ENCODE data around the gene DCP2.
"Not testable (repeated sequence)": the region's sequence is repeated elsewhere in the genome, so short reads cannot be mapped to it uniquely, and the experiment has no call there.

The DCP2 gene

DNA sequence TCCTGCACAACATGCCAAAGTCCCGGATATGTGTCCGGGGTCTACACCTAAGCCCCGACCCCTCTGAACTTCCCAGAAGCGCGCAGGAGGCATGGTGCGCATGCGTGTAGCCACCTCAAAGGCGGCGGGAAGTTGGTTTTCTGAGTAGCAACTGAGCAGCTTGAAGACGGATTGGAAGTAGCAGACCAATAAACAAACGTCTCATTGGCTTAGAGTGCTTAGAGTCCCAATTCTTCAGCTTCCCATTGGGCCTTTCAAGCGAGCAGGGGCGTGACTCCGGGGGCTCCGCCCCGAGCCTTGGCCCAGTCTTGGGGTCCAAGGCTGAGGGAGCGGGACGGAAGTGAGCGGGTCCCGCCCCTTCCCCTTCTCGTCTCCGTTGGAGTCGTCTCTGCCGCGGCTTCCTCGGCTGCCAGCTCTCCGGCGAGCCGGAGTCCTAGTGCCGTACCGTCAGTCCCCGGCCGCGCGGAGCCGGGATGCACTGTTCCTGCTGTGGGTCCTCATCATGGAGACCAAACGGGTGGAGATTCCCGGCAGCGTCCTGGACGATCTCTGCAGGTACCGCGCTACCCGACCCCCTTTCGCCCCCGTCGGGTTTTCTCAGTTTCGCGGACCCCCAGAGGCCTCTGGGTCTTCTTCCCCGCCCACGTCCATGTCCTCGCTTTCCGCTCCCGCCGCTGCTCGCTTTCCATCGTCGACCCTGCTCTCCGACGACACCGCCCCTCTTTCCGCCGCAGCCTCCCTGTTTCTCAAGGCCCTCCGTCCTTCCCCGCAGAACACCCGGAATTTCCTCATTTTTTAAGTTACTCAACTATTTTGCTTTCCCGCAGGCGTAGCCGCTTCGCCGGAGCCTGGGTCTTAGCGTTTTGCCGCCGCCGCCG lies at the start of gene DCP2:
Gene DCP2, plus strand, starts transcription at position 367 of the 878 bp plus-strand sequence. Its CDS starts 136 bp downstream, at position 503.
- DNase-seq (ENCODE audit: extremely low read depth in 1 of 2, low read depth in 1 of 2) = peak; percentile 85

DNA sequence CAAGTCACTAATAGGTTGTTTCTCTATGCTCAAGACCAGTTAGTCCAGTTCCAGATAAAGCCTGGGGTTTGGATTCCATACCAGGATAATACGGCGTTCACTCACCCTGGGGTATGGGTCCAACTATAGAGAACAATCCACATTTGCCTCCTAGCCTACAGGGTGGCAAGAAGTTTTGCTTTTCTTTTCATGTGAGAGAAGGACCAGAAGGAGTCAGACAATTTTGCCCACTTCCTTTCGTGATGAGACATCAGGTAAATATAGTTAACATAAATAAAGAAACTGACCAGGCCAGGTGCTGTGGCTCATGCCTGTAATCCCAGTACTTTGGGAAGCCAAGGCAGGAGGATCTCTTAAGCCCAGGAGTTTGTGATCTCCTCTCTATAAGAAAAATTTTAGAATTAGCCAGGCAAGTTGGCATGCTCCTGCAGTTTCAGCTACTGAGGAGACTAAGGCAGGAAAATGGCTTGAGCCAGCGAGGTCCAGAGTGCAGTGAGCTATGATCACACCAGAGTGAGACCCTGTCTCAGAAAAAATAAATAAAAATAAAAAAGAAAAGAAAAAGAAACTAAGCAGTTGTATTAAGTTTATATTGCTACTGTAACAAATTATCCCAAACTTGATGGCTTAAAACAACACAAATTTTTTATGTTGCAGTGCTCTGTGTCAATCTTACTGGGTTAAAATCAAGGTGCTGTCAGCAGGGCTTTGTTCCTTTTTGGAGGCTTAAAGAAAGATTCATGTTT lies 47.1 kb upstream of the DCP2 start:
- DNase-seq (ENCODE audit: extremely low read depth in 1 of 2, low read depth in 1 of 2) = no peak

DNA sequence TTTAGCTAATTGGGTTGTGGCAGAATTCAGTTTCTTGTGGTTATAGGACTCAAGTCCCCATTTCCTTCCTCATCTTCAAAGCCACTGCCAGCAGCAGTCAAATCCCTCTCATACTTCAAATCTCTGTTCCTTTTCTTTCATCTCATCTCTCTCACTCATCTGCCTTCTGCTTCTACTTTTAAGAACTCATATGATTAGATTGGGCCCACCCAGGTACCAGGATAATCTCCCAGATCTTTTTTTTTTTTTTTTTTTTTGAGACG lies 46.6 kb upstream of the DCP2 start:
- DNase-seq (ENCODE audit: extremely low read depth in 1 of 2, low read depth in 1 of 2) = no peak

DNA sequence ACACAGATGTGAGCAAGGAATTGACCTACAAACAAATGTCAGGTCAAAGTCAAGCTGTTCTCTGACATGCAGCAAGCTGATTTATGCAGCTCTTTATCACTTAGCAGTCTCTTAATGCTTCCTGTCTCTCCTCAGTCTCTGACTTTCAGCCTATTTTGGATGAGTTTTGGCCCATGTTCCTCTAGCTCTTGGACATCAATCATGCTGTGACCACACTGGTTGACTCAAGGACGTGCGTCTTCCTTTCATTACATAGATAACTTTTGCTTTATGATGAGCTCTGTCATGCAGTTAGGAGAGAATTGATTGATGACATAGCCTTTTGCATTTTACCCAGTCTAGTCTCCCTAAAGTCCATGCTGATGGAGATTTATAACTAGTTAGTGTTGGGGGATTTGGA lies 45.1 kb upstream of the DCP2 start:
- DNase-seq (ENCODE audit: extremely low read depth in 1 of 2, low read depth in 1 of 2) = no peak

DNA sequence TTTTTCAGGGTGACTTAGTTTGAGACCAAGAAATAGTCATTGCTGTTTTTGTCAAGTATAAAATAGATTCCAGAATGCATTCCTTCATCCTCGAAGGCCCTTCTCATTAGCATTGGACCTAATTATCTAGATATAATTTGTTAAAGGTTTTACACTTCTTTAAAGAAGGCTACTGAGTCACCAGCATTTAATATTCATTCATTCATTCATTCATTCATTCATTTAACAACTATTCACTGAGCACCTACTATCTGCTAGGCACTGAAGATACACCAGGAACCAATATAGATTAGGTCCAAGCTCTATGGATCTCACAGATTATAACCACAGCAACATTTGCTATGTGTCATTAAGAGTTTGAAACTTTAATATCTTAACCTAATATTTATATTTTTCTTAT lies 43.5 kb upstream of the DCP2 start:
- no peak for DNase-seq (ENCODE audit: extremely low read depth in 1 of 2, low read depth in 1 of 2)

DNA sequence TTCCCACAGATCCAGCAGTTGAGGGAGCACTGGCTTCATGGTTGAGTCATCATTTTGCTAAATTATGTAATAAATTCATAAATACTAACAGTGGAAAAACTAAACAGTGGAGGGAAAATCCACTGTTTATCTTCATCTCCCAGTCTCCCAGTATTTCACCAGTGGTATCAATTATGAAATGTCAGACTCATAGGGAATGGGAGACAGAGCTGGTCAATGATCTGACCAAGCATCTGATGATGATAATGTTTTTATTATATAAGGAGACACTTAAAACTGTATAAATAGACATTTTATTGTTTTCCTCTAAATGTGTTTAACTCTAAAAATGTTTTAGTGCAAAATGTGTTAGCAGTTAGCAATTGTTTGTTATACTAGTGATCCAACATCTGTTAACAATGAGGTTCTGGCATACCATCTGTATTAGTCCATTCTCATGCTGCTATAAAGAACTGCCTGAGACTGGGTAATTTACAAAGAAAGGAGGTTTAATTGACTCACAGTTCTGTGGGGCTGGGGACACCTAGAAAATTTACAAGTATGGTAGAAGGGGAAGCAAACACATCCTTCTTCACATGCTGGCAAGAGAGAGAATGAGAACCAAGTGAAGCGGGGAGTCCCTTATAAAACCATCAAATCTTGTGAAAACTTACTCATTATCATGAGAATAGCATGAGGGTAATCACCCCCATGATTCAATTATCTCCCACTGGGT lies 42.8 kb upstream of the DCP2 start:
- no peak for DNase-seq (ENCODE audit: extremely low read depth in 1 of 2, low read depth in 1 of 2)

DNA sequence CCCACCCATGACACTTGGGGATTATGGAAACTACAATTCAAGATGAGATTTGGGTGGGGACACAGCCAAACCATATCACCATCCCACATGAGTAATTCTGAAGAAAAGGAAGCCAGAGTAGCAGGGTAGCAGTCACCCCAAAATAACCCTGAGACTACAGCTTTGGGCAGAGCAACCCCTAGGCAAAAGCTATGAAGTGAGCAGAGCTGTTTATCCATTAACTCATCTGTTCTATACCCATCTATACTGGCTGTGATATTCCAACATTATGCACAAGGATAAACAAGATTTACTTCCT lies 42.3 kb upstream of the DCP2 start:
- DNase-seq (ENCODE audit: extremely low read depth in 1 of 2, low read depth in 1 of 2) = no peak

DNA sequence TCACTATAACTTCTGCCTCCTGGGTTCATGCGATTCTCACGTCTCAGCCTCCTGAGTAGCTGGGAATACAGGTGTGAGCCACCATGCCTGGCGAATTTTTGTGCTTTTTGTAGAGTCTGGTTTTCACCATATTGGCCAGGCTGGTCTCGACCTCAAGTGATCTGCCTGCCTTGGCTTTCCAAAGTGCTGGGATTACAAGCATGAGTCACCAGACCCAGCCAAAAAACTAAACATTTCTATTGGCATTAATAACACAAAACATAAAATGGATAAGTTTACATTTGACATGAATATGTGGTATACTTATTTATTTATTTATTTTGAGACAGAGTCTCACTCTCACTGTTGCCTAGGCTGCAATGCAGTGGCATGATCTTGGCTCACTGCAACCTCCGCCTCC lies 40.9 kb upstream of the DCP2 start:
- no peak for DNase-seq (ENCODE audit: extremely low read depth in 1 of 2, low read depth in 1 of 2)

DNA sequence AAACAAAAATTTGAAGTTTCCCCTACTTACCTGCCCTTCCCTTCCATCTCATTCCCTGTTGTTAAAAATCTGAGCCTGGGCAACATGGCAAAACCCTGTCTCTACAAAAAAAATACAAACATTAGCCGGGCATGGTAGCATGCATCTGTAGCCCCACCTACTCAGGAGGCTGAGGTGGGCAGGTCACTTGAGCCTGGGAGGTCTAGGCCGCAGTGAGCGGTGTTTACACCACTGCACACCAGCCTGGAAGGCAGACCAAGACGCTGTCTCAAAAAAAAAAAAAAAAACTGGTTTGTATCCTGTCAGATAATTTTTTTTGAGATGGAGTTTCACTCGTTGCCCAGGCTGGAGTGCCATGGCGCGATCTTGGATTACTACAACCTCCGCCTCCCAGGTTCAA lies 38.3 kb upstream of the DCP2 start:
- DNase-seq (ENCODE audit: extremely low read depth in 1 of 2, low read depth in 1 of 2) = no peak

DNA sequence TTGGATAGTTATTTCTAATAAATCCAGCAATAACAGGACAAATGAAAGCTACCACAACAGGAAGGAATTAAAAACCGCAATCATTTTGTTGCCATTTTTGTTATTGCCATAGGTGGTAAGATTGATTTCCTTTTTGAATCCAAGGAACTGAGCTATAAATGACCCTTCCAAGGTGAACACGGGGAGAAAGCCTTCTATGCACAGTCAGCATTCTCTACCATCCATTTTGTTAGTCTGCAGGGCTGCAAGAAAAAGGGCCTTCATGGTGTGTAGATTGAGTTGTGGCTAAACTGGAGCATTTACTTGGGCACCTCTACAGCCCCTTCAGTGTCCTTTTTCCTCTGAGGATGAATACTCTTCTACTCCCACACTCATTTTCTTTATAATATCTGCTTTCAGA lies 35.9 kb upstream of the DCP2 start:
- no peak for DNase-seq (ENCODE audit: extremely low read depth in 1 of 2, low read depth in 1 of 2)

DNA sequence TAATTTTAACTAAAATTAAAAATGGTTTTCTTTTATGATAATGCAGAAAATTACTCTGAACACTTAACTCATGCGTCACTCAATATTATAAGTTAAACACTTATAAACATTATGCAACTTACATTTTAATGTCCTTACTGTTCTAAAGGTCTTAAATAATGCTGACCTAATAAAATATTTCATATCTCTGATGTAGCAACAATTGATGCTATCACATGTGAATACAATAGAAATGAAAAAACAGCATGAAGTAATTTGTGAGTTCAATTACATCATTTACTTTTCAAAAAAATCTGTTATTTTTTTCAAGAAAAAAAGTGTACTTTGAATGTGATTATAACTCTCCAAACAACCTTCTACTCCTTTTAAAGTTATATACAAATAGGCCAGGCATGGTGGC lies 28.1 kb upstream of the DCP2 start:
- DNase-seq (ENCODE audit: extremely low read depth in 1 of 2, low read depth in 1 of 2) = no peak

DNA sequence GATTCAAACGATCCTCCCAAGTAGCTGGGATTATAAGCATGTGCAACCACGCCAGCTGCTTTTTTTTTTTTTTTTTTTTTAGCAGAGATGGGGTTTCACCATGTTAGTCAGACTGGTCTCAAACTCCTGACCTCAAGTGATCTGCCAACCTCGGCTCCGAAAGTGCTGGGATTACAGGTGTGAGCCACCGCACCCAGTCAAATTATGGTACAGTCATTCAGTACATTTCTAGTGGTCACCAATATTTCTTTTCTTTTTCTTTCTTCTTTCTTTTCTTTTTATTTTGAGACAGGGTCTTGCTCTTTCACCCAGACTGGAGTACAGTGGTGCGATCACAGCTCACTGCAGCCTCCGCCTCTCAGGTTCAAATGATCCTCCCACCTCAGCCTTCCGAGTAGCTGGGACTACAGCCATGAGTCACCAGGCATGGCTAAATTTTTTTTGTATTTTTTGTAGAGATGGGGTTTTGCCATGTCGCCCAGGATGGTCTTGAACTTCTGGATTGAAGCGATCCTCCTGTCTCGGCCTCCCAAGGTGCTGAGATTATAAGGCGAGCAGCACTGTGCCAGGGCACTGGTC lies 25.4 kb upstream of the DCP2 start:
- no peak for DNase-seq (ENCODE audit: extremely low read depth in 1 of 2, low read depth in 1 of 2)

DNA sequence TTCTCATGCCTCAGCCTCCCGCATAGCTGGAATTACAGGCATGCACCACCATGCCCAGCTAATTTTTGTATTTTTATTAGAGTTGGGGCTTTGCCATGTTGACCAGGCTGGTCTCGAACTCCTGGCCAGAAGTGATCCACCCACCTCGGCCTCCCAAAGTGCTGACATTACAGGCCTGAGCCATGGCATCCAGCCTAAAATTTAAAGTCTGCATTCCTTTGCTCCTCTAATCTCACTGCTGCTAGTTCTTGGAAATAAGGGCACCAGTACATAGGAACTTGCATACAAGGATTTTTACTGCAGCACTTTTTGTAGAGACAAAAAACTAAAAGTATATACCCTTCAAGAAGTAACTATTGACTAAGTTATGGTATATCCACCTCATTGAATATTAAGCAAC lies 20.0 kb upstream of the DCP2 start:
- DNase-seq (ENCODE audit: extremely low read depth in 1 of 2, low read depth in 1 of 2) = no peak

DNA sequence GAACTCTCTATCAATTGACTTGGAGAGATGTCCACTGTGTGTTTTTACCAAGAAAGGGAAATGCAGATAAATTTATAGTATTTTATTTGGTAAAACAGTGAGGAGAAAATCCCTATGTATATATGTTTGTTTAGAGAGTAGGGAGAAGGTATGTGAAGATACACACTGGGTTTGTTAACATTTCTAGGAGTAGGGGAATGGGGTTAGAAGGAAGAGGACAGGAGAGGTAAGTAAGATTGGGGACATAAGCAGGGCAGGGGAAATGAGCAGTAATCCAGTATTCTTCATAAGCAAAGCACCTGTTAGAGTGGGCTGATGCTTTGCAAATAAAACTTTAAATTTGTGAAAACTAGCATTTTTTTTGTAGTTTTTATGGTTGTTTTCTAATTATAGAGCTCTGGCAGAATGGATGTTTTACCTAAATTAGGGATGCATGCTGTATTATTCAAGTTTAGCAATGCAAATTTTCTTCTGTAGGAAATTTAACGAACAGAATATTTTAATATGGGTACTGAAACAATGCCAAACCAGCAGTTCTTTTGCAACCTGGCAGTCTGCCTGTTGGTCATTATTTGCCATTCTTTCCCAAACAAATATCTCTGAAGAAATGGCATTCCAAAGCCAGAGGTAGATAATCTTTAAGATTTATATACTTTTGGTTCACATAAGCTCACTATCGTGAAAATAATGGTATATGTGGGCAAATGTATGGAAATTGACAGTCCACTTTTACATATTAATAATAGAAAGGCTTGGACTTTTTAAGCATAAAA lies 19.4 kb upstream of the DCP2 start:
- no peak for DNase-seq (ENCODE audit: extremely low read depth in 1 of 2, low read depth in 1 of 2)

DNA sequence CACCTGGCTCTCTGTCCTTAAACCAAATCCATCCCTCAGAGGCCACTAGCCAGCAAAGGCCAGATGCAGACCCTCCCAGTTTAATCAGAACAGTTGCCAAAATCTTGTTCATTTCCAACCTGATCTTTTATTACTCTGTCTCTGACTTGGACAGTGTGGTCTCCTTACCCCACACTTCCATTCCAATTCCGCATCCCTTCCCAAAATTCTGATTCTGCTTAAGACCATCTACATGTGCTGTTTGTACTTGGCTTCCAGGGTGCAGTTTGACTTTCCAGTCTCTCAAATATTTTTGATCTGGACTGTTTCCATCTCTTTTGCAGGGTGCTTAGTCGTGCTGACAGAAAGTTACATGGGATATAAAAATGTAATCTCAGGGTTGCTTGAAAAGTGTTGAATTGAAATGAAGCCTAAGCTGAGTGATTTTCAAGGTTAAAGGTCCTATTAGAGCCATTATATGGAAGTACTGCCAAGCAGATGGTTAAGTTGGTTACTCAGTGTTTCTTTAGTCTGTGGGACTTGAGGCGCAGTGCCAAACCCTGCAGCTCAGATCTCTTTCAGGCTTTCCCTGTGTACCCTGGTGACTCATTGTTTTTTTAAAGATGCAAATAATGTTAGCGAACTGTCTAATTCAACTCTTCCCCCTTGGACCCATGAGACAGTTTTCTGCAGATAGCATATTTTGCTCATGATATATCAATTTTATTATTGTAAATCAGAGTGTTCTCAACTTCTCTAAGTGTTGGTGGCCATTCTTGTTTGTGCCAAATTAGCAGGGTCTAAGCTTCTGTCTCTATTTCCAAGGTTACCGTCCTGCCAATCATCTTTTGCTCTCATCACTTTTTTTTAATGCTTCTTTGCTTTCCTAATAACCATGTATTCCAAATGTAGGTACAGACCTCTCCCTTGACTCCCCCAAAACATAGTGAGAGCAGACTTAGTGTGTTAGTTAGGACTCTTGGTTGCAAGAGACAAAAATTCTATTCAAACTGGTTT lies 18.2 kb upstream of the DCP2 start:
- no peak for DNase-seq (ENCODE audit: extremely low read depth in 1 of 2, low read depth in 1 of 2)

DNA sequence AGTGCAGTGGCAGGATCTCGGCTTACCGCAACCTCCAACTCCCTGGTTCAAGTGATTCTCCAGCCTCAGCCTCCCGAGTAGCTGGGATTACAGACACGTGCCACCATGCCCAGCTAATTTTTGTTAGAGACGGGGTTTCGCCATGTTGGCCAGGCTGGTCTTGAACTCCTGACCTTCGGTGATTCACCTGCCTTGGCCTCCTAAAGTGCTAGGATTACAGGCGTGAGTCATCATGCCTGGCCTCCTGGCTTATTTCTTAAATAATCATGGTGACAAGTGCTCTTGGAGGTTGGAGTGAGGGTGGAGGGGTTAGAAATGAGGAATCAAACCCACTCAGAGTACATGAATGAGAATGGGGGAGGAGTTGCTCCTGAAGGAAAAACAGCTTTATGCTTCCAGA lies 16.7 kb upstream of the DCP2 start:
- DNase-seq (ENCODE audit: extremely low read depth in 1 of 2, low read depth in 1 of 2) = not testable (repeated sequence)

DNA sequence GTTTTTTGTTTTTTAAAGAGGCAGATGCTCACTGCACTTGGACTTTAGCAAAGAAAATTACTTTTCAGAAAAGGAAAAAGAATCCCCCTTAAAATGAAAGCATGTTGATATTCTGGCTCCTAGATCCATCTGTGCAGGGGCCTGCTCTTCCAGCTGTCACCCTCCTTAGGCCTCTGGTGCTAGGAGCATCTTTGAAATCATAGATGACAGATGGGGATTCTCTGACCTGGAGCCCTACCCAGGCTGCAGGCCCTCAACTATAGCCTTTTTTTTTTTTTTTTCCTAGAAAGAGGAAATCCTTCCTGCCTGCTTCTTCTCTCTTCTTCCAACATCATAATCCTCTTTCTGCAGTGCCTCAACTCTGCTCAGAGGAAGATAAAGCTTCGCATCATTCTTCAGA lies 16.3 kb upstream of the DCP2 start:
- no peak for DNase-seq (ENCODE audit: extremely low read depth in 1 of 2, low read depth in 1 of 2)

DNA sequence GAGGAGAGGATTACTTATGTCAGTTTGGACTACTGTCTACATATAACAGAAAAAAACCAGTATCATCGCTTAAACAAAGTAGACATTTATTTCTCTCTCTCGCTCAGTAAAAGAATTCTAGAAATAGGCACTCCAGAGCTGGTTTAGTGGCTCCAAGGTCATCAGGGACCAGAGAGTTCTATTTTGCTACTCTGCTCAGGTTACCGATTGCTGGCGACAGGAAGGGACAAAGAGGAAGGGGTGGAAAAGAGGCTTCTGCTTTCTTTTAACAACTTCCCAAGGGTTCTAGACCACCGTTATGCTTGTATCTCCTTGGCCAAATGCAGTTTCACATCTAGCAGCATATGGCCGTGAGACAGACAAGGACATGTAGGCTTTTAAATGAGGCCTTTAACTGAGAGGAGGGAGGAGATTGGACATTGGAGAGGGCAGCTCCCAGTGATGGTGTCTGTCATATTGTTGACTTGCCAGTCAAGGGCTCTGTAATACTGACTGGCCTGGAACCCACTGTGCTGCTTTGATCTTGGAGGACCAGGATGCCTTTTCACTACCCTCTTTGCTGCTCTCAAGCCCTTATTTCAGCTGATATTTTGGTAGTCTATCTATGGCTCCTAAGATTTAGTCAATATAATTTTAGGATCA lies 15.6 kb upstream of the DCP2 start:
- no peak for DNase-seq (ENCODE audit: extremely low read depth in 1 of 2, low read depth in 1 of 2)

DNA sequence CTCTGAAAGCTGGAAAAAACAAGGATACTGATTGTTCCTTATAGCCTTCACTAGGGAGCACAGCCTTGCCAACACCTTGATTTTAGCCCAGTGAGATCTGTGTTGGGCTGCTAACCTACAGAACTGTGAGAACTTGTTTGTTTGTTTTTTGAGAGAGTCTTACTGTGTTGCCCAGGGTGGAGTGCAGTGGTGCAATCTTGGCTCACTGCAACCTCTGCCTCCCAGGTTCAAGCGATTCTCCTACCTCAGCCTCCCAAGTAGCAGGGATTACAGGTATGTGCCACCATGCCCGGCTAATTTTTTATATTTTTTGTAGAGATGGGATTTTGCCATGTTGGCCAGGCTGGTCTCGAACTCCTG lies 13.2 kb upstream of the DCP2 start:
- DNase-seq (ENCODE audit: extremely low read depth in 1 of 2, low read depth in 1 of 2) = not testable (repeated sequence)
